Keratinocyte (primary cell): ENCODE data around the gene RASD1. TPM values are rescaled to one million over a fixed set of nuclear protein-coding genes. Genes with fewer than 3 reads are reported as not detected.

Experiments
- DNase-seq: peaks from one replicate; pipeline ENCODE4 v3.0.0-alpha.2; 2011; ENCODE audit warnings: low read depth, missing footprints, low spot score
- FAIRE-seq: peaks from 2 replicates; lab custom pipeline; 2011; peaks lifted over from hg19 to GRCh38; lab: Jason Lieb, UNC
- H2AFZ ChIP-seq: 2 replicates; pipeline ENCODE4 v1.6.0; 2012; ENCODE audit warnings: low read length, control low read depth, inconsistent platforms; ENCODE audit not compliant: control insufficient read depth
- H3K27ac ChIP-seq: 2 replicates; pipeline ENCODE4 v1.5.1; 2011; ENCODE audit warnings: low read length; ENCODE audit not compliant: control insufficient read depth, insufficient read depth
- H3K27me3 ChIP-seq: 3 replicates; pipeline ENCODE4 v1.6.0; 2011; ENCODE audit warnings: low read length; ENCODE audit not compliant: control insufficient read depth, insufficient read depth; ENCODE audit errors: extremely low read depth
- H3K36me3 ChIP-seq, 2 experiments: 2 replicates in 1 of 2; 3 replicates in 1 of 2; pipeline ENCODE4 v1.5.1; 2011; ENCODE audit warnings: low read length in 2 of 2, mild to moderate bottlenecking in 1 of 2; ENCODE audit not compliant: control insufficient read depth in 2 of 2, insufficient read depth in 2 of 2; ENCODE audit errors: extremely low read depth in 1 of 2
- H3K4me1 ChIP-seq: 3 replicates; pipeline ENCODE4 v1.5.1; 2011; ENCODE audit warnings: low read length; ENCODE audit not compliant: control insufficient read depth, insufficient read depth; ENCODE audit errors: extremely low read depth
- H3K4me2 ChIP-seq: 3 replicates; pipeline ENCODE4 v1.6.0; 2011; ENCODE audit warnings: low read depth, low read length; ENCODE audit not compliant: control insufficient read depth, insufficient read depth; ENCODE audit errors: extremely low read depth
- H3K4me3 ChIP-seq, 3 experiments: fragments of 200-600 bp in 1 of 3; sonication (generic) in 1 of 3; 2 replicates in 2 of 3; 3 replicates in 1 of 3; pipeline ENCODE4 v1.5.1; 2011 to 2016; ENCODE audit warnings: low read length in 3 of 3, mild to moderate bottlenecking in 3 of 3, control low read depth in 2 of 3, inconsistent platforms in 1 of 3, low read depth in 1 of 3, mixed read lengths in 1 of 3, mixed run types in 1 of 3, moderate library complexity in 1 of 3; ENCODE audit not compliant: control insufficient read depth in 2 of 3, insufficient read depth in 2 of 3; ENCODE audit errors: extremely low read depth in 1 of 3
- H3K79me2 ChIP-seq: 2 replicates; pipeline ENCODE4 v1.6.0; 2012; ENCODE audit warnings: low read length; ENCODE audit not compliant: control insufficient read depth, insufficient read depth
- H3K9ac ChIP-seq: 3 replicates; pipeline ENCODE4 v1.6.0; 2011; ENCODE audit warnings: low read length; ENCODE audit not compliant: control insufficient read depth, insufficient read depth; ENCODE audit errors: extremely low read depth
- H3K9me1 ChIP-seq: 3 replicates; pipeline ENCODE4 v1.6.0; 2011; ENCODE audit warnings: low read length; ENCODE audit not compliant: control insufficient read depth, insufficient read depth; ENCODE audit errors: extremely low read depth
- H3K9me3 ChIP-seq: 2 replicates; pipeline ENCODE4 v1.5.1; 2012; ENCODE audit warnings: low read depth, low read length; ENCODE audit not compliant: control insufficient read depth
- H4K20me1 ChIP-seq: 3 replicates; pipeline ENCODE4 v1.6.0; 2011; ENCODE audit warnings: low read length; ENCODE audit not compliant: control insufficient read depth, insufficient read depth; ENCODE audit errors: extremely low read depth
- CTCF ChIP-seq, 3 experiments: IDR thresholded peaks in 1 of 3; conservative IDR thresholded peaks in 1 of 3; optimal IDR thresholded peaks in 1 of 3; 2 replicates in 2 of 3; 3 replicates in 1 of 3; pipeline versions ENCODE3 to v1.5.1; 2011; ENCODE audit warnings: low read length in 3 of 3, mild to moderate bottlenecking in 3 of 3, moderate library complexity in 2 of 3, control low read depth in 1 of 3, inconsistent platforms in 1 of 3; ENCODE audit not compliant: insufficient read depth in 2 of 3; ENCODE audit errors: extremely low read depth in 1 of 3
- EZH2 ChIP-seq: IDR thresholded peaks from one replicate; pipeline ENCODE4 v1.6.1; 2012; ENCODE audit warnings: inconsistent platforms, mild to moderate bottlenecking, low read length, moderate library complexity
- dilution Hi-C: fragments of 300-500 bp; cut with MboI; formaldehyde crosslinking; loops from one replicate; pipeline ENCODE4 v1.7.0; 2020; ENCODE audit warnings: low sequenced_read_pairs; ENCODE audit not compliant: extremely low pct_ligation_motif_present
- polyA plus RNA-seq, 5 experiments: library from polyadenylated mRNA; depleted of rRNA in 3 of 5; stranded (reverse) in 3 of 5; stranded (forward) in 1 of 5; unstranded in 1 of 5; fragments of >200 nt; gene quantifications; 1 replicate in 1 of 5; 2 replicates in 3 of 5; 3 replicates in 1 of 5; pipeline versions ENCODE4 v1.2.1 to v1.2.3, GENCODE V29; 2011 to 2012; ENCODE audit warnings: missing spikeins in 2 of 5, low read depth in 1 of 5, low replicate concordance in 1 of 5

Gene RASD1
- polyA plus RNA-seq, 1 donor (not counting 4 experiments of a cell fraction or from before 2014, with no cell fraction given), result 0.20 TPM

- no peak for DNase-seq
- H2AFZ ChIP-seq, result no peak overlapping the region
Observed at GRCh38 chr17:17541640-17542001, 45.4 kb upstream of the RASD1 start.

DNA sequence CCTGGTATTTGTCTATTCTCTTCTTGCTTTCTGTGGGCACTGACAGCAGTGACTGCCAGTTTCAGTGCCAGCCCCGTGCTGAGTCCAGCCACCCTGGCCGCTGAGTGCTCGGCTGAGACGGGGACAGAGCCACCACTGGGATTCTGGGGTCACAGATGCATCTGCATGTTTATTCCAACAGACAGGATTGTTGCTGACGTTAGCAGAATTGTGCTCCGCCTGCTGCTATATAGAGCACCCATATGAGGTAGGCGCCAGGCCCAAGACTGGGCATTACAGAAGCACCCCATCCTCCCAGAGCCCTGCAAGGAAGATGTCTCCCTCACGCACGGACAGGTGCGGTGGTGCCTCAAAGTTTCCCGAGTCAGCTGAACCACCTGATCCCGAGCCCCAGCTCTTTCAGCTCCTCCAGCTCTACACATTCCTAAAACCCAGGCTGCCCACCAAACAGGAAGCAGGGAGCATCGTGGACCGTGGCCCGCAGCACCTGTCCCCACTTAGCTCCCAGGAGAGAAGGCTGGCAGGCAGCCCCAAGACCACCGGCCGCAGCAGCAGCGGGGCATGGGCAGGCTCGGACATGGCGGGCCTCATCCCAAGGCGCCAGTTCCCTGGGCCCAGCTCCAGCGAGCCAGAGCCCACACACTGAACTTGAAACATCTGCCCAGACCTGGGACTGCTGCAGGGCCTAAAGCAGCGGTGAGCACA lies 44.9 kb upstream of the RASD1 start:
- H3K9me1 ChIP-seq, result no peaks in the 10 kb centered on the region
- no peaks in the 10 kb centered on the region for H3K79me2 ChIP-seq
- H3K4me1 ChIP-seq, result no peaks in the 10 kb centered on the region
- H3K27me3 ChIP-seq, result no peaks in the 10 kb centered on the region
- no peak overlapping the region for H3K4me3 ChIP-seq
- H4K20me1 ChIP-seq, result peaks cover 4% of the 10 kb centered on the region
- no peak overlapping the region for H2AFZ ChIP-seq
- FAIRE-seq (no peak), DNase-seq (no peak)
- H3K36me3 ChIP-seq, result no peaks in the 10 kb centered on the region
- no peak for TF ChIP-seq EZH2
- TF ChIP-seq CTCF (optimal IDR thresholded peaks at IDR 0.05 in 1 of 3, IDR thresholded peaks at IDR 0.05 in 1 of 3, conservative IDR thresholded peaks at IDR 0.05 in 1 of 3; ENCODE audit: extremely low read depth in 1 of 3, insufficient read depth in 2 of 3, low read length in 3 of 3), result no peak
- no peak overlapping the region for H3K4me2 ChIP-seq
- no peak overlapping the region for H3K9ac ChIP-seq
- H3K27ac ChIP-seq, result no peak overlapping the region
- H3K9me3 ChIP-seq, result no peaks in the 10 kb centered on the region
- dilution Hi-C loops, result no loop called here

More at GRCh38 chr17:17541640-17542001, 45.4 kb upstream of the RASD1 start:
- Histone ChIP-seq H3K9ac (no peak overlapping the region), H3K79me2 (no peaks in the 10 kb centered on the region), H4K20me1 (peaks cover 4% of the 10 kb centered on the region), H3K4me1 (no peaks in the 10 kb centered on the region), H3K9me3 (no peaks in the 10 kb centered on the region), H3K4me2 (no peak overlapping the region), H3K36me3 (no peaks in the 10 kb centered on the region), H3K9me1 (no peaks in the 10 kb centered on the region), H3K4me3 (no peak overlapping the region), H3K27ac (no peak overlapping the region), H3K27me3 (no peaks in the 10 kb centered on the region)
- no peak for TF ChIP-seq EZH2
- TF ChIP-seq CTCF (optimal IDR thresholded peaks at IDR 0.05 in 1 of 3, IDR thresholded peaks at IDR 0.05 in 1 of 3, conservative IDR thresholded peaks at IDR 0.05 in 1 of 3; ENCODE audit: extremely low read depth in 1 of 3, insufficient read depth in 2 of 3, low read length in 3 of 3), result no peak
- FAIRE-seq, result no peak
- dilution Hi-C loops, result no loop called here
